ENCODE data around the gene MRPS7.

Gene MRPS7

DNA sequence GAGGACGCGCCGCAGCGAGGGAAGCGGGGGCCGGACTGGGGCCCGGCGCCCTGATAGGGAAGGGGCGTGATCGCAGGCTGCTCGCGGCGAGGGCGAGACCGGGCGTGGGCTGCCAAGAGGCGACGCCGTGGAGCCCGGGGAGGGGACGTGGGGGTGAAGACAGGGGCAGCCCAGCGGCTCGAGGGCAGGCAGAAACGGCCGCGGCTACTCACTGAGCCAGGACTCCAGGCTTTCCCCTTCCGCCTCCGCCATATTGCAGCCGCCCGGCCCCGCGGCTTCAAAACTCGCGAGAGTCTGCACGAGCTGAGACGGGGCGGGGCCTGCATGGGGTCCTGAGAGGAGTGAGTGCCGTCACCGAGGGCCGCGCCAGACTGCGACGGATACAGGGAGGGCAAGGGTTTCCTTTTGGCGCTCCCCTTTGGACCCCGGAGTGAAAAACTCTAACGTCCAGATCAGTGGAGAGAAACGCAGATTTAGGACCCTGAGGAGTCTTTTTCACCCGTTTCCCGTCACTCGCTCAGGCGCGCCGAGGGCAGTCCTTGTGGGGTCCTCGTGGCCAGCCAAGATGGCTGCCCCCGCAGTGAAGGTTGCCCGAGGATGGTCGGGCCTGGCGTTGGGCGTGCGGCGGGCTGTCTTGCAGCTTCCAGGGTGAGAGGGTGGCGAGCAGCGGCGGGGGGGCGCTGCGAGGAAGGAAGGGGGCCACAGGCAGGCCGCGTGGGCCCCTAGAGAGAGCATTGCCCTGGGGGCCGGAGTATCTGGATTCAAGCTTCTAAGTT, at the start of gene MRPS7, which contains the start of gene GGA3:
MRPS7 (plus strand) TSS at position 544 of the 776 bp plus-strand sequence; CDS start at position 566, 22 bp downstream.
GGA3 (minus strand) TSS at position 271 of the 776 bp plus-strand sequence; CDS start at position 252, 19 bp downstream.
- peak; percentile 92 for DNase-seq (ENCODE audit: low read depth)

DNA sequence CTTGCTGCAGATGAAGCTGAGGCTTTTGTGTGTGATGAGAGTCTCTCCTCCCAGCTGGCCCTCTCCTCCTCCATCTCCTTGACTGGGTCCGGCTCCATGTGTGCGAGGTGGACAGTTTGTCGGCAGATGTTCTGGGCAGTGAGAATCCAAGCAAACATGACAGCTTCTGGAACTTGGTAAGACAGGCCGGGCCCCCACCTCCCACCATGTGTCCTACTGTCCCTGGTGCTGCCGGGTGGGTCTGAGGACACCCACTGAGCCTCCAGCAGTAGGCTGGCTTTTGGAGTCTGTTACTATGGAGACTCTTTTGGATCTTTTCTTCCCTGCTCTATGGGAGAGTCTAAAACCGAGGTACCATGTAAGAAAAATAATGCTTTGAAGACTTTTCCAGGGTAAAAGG, 43.5 kb upstream of the MRPS7 start:
- no peak for DNase-seq (ENCODE audit: low read depth)

DNA sequence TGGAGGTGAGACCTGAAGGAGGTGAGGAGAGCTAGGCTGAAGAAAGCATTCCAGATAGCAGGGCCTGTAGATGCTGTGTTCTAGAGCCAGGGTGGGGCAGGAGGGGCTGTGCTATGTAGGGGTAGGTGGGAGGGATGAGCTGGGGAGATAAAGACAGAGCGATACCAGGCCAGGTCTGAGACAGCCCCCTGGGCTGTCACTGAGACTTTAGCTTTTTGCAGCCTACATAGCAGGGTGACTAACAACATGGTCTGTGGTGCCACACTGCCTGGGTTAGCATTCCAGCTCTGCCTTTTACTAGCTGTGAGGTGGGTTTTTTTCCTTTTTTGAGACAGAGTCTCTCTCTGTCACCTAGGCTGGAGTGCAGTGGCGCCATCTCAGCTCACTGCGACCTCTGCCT, 41.9 kb upstream of the MRPS7 start:
- DNase-seq (ENCODE audit: low read depth): no peak

DNA sequence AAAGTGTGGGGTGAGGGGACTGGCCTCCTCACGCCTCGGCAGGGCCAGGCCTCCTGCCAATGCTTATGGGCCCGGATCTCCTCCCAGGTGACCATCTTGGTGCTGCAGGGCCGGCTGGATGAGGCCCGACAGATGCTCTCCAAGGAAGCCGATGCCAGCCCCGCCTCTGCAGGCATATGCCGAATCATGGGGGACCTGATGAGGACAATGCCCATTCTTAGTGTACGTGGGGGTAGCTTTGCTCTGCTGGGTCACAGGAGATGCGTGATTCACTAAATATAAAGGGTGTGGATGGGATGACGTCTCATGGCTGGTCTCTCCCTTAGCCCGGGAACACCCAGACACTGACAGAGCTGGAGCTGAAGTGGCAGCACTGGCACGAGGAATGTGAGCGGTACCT, 36.7 kb upstream of the MRPS7 start:
- no peak for DNase-seq (ENCODE audit: low read depth)

DNA sequence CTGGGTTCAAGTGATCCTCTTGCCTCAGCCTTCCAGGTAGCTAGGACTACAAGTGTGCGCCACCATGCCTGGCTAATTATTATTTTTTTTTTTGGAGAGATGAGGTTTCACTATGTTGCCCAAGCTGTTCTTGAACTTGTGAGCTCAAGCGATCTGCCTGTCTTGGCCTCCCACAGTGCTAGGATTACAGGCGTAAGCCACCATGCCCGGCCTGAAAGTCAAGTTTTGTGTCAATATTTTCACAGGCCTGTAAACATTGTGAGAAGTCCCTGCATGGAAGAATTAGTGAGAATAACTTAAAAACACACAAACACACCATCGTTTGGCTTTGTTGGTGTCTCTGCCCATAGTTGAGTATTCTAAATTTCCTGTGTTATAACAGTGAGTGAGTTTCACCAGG, 34.0 kb upstream of the MRPS7 start:
- DNase-seq (ENCODE audit: low read depth): no peak

DNA sequence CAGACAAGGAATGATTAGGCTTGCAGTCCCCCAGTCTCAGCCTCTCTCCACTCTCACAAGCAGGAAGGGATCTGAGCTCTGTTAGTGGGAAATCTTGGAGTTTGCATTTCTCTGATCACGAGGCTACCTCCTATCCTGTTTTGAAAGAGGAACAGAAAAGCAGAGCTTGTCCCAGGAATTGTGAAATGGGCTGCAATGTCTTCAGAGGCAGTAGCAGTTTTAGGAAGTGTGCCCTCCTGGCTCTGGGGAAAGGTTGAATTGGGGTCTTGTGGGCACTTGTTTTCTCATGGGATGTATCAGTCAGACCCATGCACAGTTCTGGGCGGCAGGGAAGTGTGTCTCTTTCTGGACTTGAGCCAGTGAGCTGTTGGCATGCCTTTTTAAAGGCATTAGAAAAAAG, 33.4 kb upstream of the MRPS7 start:
- no peak for DNase-seq (ENCODE audit: low read depth)

DNA sequence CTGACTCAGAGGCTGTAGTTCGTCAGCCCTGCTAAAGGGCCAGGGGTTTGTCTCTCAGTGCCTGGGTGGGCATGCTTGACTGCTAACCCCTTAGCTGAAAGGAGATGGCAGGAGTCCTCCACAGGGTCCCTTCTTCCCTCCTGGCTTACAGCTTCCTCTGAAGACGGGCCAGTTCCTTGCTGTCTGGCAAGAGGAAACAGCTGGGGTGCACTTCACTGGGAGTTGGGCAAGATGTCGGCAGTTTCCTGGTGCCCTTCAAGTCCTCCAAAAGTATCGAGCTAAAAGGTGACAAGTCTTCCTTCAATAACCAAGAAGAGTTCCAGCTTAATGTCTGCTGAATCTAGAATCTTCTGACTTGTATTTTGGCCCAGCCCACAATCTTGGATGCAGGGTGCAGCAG, 32.8 kb upstream of the MRPS7 start:
- no peak for DNase-seq (ENCODE audit: low read depth)

DNA sequence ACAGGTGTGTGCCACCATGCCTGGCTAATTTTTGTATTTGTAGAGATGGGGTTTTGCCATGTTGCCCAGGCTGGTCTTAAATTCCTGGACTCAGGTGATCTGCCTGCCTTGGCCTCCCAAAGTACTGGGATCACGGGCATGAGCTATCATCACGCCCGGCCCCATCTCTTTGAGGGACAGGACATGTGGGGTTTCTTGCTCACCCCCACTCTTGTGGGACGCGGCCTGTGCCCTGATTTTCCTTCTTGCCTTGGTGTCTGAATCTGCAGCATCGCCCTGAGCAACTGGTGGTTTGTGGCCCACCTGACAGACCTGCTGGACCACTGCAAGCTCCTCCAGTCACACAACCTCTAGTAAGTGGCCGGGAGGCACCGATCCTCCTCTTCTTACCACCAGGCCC, 30.6 kb upstream of the MRPS7 start:
- no peak for DNase-seq (ENCODE audit: low read depth)

DNA sequence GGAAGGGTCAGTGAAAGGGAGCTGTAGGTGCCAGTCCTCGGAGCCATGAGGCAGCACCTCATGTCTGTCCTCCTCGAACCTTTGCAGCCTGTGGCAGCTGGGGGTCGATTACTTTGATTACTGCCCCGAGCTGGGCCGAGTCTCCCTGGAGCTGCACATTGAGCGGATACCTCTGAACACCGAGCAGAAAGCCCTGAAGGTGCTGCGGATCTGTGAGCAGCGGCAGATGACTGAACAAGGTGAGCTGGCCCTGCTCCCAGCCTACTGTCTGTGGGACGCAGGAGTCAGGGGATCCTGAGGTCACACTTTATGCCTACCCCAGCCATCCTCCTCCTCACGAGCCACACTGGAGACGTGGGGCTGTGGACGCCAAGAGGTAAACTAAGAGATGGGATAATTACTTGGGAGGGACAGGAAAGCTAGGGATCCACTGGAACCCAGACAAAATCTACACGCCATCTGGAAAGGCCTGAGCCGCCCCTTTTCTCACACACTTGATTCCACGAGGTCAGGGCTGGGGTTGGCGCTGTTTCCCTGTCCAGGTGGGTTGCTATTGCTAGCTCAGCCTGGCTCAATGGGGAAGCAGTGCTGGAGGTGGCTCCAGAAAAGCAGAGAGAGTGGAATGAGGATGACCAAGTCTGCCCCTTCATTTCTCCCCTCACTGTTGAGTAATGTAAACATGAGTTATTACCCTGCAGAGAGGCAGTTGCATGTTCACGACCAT, 29.8 kb upstream of the MRPS7 start:
- no peak for DNase-seq (ENCODE audit: low read depth)

DNA sequence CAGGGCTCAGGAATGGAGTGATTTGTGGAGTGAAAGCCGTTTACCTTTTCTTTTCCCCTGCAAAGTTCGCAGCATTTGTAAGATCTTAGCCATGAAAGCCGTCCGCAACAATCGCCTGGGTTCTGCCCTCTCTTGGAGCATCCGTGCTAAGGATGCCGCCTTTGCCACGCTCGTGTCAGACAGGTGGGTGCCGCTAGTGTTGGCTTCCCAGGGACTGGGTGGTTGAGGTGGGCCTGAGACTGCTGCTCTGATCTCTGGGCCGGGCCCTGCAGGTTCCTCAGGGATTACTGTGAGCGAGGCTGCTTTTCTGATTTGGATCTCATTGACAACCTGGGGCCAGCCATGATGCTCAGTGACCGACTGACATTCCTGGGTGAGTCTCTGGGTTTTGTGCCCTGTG, 28.9 kb upstream of the MRPS7 start:
- no peak for DNase-seq (ENCODE audit: low read depth)

DNA sequence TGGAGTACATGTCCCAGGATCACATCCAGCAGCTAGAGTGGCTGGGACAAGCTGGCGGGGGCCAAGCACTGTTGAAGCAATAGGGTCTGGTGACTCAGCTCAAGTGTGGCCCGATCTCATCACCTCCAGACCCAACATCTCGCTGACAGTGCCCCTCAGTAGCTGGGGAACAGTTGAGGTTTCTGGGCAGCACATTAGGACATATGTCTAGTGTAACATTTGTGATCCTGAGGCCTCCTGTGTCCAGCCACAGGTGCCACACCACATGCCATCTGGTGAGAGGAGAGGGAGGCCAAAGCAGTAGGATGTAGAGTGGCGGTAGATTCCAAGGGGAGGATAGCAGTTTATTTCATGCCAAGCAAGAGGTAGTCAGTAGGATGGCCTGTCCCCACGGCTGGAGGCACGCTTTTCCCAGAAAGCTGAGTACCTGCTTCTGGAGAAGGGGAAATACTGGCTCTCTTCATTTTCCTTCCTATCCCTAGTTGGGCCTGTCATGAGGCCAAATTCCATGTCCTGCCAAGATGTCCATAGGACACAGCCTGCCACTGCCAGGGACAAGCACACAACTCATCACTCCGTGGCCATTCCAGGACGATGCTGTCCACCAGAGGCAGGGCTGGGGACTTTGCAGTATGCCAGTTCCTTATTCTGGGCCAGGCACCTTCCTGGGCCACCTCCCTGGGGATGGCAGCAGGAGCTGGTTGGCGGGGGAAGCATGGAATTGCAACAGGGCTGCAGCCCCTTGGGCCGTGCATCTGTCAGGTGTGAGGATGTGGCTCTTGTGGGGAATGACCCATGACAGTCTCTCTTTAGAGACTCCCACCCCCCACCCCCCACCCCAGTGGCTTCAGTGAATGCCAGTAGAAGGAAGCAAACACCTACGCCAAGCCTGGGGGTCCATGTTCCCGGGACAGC, 24.3 kb upstream of the MRPS7 start:
- DNase-seq (ENCODE audit: low read depth): no peak

DNA sequence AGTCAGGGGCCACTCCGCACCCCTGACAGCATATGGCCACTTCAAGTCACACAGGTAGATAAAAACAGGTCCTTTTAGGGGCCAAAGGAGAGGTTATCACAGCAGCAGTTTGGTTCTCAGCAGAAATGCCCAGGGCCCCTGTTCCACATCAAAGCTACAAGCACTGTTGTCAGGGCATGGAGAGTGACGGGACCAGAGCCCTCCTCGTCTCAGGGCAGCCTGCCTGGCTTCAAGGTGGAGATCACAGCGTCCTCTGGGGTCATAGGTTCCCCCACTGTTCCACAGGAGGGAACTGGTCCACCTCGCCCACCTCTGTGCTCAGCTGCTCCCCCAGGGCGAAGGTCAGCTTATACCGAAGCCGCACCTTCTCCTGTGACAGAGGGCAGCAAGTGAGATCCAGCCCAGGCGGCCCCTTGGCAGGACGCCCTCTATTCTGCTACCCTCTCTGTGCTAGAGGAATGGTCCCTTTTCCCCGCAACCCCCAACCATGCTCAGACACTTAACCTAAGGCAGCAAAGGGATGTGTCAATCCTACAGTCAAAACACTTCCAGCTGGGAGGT, 23.6 kb upstream of the MRPS7 start:
- DNase-seq (ENCODE audit: low read depth): no peak

DNA sequence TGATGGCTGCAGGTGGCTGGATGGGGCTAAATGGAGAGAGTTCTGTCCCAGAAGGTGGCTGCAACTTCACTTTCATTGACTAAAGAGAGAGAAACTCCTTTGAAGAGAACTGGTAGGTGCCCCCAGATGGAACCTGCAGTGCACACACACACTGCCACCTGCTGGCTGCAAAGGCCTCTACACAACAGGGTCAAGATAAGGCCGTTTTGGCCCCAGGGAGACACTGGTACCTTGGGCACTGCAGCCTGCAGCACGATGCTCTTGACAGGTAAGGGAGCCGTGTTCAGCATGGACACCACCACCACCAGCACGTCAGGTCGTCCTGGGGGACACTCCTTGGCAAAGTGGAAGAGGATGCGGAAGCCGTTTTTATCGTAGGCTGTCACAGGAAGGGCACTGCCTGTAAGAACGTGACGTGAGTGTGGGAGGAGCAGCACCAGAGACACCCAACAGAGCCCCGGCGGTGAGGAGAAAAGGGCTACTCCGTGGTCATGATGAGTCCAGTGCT, 22.9 kb upstream of the MRPS7 start:
- DNase-seq (ENCODE audit: low read depth): peak; percentile 47

DNA sequence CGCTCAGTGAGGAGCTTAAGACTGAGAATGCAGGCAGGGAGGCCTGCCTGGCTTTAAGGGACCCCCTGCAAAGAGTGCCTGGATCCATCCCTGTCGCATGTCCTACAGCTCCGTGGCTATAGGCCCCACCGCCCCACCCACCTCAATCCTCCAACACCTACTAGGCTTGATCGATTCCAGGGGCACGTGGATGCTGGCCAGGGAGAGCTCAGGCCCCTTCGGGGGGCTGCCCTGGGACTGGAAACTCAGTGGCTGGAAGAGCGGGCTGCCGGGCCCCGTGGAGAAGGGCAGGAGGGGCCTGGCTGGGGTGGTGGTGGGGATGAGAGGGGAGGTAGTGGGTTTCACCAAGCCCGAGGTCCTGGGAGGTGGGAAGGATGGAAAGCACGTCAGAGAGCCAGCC, 22.5 kb upstream of the MRPS7 start:
- DNase-seq (ENCODE audit: low read depth): no peak

DNA sequence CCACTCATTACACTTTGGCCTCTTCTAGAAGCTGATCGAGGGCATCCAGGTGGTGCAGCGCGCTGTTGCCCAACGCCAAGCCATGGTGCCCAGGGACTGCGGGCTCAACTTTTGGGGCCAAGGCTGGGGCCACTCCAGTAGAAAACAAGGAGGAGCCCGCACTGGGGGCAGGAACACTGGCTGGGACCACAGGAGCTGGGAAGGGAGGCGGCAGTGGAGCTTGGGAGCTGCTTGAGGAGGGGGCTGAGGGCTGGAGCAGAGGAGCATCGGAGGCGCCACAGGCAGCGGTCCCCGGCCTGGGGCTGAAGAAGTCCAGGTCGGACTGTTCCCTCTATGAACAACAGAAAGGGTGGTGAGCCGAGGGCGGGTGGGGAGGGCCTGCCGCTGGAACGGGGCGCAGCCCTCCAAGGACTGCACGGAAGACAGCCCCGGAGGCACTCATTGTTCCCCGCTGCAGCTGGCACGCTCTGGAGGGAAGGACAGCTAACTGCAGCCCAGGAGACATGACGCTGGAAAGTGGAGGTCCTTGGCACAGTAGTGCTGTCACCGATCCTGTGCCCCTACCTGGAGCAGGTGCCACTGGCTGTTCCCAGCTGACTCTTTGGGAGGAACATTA, 21.8 kb upstream of the MRPS7 start:
- no peak for DNase-seq (ENCODE audit: low read depth)

DNA sequence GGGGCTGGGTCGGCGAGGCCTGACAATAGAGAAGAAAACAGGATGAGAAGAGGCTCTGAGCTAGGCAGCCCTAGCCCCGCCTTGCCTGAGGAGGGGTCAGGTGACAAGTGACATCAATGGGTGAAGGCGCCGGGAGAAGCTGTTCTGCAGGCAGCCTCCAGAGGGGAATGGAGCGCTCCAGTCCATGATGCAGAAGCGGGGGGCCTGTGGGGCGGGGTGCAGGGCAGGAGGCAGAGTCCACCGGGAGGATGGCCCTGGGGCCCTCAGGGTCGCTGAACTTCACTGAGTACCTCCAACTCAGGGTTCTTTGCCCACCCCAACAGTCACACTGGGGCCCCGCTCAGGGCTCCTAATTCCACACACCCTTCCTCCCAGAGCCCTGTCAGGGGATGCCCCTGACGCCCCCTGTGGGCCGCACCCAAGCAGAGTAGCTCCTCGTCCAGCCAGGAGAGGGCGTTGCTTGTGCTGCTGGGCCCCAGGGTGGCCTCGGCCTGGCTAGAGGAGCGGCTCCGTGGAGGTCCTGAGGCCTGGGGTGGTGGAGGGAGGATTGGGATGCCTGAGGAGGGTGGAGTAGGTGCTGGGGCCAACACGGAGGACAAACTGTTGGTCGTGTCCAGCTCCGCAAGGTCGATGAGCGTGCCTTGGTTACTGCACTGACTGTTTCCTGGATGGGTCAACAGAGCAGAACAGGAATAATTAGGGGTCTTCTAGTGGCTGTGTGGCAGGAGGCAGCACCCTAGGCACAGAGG, 21.1 kb upstream of the MRPS7 start:
- DNase-seq (ENCODE audit: low read depth): peak; percentile 26

DNA sequence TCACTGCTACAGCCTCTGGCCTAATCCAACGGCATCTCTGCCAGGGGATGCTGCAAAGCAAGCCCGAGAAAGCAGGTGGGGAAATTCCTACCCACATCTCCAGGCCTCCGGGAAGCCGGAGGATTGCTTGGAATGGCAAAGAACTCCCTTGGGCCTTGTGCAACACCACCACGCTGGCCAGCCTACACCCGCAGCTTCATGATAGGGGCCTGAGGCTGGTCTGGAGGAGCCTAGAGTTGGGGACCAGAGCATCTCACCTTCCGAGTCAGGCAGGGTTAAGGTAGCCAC, 20.6 kb upstream of the MRPS7 start:
- no peak for DNase-seq (ENCODE audit: low read depth)

DNA sequence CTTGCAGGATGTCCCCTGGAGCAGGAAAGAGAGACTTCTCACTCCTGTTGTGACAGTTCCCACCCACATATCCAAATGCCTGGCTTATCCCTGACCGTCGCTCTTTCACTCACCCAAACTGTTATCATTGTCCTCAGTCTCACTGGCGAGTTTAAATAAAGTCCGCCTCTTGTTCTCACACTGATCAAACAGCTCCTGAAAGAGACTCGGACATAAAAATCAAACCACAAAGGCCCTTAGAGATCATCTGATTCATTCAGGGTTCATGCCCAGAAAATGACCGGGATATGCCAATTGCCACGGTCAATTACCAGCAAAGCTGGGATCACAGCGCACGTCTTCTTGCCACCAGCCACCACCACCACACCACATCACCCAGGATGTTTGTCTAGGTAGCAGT, 20.2 kb upstream of the MRPS7 start:
- no peak for DNase-seq (ENCODE audit: low read depth)

DNA sequence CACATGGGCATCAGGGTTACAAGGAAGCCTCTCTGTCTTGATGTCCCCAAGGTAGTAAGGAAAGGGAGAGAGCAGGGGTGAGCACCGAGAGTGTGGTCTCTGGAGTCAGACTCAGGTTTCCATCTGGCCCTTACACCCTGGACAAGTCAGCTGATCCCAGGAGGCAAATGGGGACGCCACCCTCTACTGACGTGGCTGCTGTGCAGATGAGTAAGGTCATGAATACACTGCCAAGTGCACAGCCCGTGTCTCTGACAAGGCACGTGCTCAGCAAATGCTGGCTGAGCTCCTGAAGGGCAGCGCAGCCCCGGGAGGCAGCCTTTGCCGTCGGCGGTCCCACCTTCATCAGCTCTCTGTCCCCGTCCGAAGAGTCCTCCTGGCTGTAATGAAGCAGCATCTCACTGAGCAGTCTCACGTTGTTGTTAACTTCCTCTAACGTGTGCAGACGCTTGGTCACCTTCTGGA, 19.7 kb upstream of the MRPS7 start:
- DNase-seq (ENCODE audit: low read depth): no peak

DNA sequence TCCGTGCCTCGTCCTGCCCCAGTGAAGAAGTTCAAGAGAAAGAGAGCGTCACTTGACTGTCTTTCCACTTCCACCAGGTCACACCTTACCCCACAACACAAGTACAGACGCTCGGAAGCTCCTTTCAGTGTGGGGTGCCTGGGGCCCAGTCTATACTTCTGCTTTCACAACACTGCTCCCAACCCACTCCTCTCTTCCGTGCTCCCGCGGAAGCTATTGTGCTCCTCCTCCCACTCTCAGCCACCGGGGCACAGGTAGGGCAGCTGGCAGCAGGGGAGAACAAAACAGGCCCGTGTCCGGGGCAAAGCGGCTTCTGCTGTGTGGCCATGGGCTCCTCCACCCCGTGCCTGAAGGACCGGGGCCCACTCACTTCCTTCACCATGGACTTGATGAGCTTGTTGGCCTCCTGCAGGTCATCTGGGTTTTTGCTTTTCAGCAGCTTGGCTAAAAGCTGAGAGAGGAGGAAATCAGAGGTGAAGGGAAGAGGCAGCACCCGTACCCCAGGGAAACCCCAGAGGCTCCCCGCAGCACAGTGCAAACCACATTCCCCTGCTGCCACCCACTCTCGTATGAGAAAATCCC, 19.1 kb upstream of the MRPS7 start:
- DNase-seq (ENCODE audit: low read depth): no peak
